ENCODE results near the gene CEP250.
"Not testable (repeated sequence)": the region's sequence is repeated elsewhere in the genome, so short reads cannot be mapped to it uniquely, and the experiment has no call there.

The CEP250 gene

DNA sequence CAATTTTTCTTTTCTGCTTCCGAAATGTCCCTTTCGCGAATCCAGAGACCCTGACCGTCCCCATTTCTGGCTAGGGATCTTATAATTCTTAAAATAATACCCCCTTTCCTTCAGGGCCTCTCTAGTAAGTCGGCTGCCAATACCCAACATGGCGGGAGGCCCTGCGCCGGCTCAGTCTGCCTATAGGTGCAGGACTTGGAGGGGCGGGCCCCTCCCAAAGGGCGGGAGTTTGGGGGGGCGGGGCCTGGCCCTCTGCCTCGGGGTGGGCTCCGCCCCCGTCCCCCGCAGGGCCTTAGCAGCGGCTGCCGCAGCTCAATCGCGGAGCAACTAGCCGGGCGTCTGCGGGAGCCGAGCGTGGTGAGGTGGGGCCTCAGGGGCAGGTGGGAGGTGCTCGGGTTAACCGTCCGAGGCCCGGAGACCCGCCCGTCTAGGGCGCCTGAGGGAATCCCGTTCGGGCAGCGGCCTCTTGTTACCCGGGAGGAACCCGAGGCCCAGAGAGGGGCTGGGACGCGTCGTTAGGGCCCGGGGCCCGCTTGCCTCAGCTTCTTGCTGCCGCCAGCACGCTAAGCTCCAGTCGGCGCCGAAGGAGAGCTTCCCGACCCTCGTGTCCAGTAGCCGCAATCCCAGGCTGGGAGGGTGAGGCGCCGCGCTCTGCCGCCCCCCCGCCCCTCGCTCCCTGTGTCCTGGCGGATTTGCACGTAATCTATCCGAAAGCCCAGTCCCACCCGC is at the start of gene CEP250:
CEP250 (plus strand) TSS at position 718 of the 729 bp plus-strand sequence. CDS start 6,770 bp downstream, outside the sequence.
- peak; percentile 92 for DNase-seq (ENCODE audit: low read depth)

- DNase-seq (ENCODE audit: low read depth), result no peak
These were observed 49.6 kb upstream of the CEP250 start for GRCh38 chr20:35405775-35406174.

DNA sequence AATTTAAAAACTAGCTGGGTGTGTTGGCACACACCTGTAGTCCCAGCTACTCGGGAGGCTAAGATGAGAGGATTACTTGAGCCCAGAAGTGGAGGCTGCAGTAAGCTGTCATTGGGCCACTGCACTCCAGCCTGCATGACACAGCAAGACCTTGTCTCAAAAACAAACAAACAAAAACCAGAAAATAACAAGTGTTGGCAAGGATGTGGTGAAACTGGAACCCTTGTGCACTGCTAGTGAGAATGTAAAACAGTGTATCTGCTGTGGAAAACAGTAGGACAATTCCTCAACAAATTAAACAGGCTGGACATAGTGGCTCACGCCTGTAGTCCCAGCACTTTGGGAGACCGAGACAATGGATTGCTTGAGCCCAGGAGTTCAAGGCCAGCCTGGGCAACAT is 47.1 kb upstream of the CEP250 start:
- no peak for DNase-seq (ENCODE audit: low read depth)

DNA sequence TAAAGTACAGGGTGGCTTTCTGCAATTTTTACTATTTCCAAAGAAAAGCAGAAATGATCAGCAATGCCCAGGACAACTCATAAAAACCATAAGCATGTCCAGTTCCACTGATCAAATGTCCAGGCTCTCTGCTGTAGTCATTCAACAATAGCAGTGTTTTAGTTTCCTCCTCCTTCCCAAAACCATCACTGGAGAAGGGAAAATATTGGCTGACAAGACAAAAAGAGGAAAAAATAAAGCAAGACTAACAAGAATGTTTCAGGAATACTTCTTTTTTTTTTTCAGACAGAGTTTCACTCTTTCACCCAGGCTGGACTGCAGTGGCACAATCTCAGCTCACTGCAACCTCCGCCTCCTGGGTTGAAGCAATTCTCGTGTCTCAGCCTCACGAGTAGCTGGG is 45.9 kb upstream of the CEP250 start:
- no peak for DNase-seq (ENCODE audit: low read depth)

DNA sequence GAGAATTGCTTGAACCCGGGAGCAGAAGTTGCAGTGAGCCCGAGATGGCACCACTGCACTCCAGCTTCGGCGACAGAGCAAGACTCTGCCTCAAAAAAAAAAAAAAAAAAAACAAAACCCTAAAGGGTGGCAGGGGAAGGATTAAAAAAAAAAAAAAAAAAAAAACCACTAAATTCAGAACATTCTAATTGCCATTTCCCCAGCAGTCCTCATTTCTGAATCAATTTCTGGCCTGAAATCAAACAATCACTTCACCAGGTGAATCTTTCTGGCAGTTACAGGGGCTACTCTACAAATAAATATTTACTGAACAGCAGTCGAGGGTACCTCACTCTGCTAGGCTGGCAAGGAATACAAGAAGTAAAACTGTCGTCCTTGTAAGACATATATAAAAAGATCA is 44.8 kb upstream of the CEP250 start:
- DNase-seq (ENCODE audit: low read depth), result no peak

- no peak for DNase-seq (ENCODE audit: low read depth)
These were observed 34.1 kb upstream of the CEP250 start for GRCh38 chr20:35421322-35421721.

DNA sequence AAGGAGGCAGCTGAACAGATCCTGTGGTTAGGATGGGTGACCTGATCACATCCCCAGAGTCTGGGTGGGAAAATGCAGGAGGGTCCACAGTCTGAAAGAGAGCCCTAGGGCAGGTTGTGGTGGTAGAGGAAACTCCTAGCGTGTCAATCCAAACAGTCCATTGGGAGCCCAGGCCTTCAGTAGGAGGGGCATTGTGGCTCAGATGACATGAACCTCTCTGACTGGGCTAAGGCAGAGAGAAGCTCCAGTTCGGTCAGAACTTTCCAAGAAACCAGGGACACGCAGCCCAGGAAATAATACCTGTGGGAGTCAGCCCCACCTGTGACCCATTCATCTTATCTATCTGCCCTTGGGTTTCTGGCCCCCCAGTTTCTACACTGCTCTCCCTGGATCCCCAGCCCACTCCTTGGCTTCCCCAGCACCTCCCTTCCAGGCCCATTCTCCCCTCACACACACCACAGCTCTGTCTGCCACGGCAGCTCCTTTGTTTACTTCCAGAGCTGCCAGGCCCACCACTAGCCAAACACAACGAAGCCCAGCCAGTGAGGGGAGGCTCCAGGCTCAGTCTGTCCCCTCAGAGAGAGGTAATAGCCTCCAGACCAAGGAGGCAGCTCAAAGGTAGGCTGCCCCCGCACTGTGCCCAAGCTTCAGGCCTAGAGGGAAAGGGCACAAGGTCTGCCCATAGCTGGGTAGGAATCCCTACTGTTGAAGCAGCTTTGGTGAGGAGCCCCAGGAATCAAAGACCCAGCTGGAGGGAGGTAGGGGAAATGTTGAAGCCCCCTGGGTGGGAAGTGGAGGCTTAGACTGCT is 23.6 kb upstream of the CEP250 start:
- no peak for DNase-seq (ENCODE audit: low read depth)

GRCh38 chr20:35432430-35432735 is 23.0 kb upstream of the CEP250 start:
- DNase-seq (ENCODE audit: low read depth), result no peak

DNA sequence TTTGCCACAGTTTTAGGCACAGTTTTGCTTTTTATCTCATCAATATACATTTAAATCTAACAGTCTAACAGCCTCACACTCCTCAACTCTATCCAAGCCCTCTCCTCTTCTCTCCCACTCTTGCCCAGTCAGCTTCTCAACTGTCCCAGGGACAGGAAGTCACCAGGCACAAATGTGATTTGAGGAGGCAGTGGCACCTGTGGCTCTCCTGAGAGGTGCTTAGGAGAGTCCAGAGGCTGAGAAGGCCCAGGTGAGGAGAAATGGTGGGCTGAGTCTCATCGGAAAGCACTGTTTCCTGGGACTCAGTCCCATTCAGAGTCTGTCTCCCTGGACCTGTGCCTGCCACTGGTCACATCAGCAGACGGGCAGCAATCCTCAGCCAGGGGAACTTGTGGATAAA is 22.1 kb upstream of the CEP250 start:
- DNase-seq (ENCODE audit: low read depth), result no peak

GRCh38 chr20:35434085-35435005 is 21.1 kb upstream of the CEP250 start:
- no peak for DNase-seq (ENCODE audit: low read depth)

DNA sequence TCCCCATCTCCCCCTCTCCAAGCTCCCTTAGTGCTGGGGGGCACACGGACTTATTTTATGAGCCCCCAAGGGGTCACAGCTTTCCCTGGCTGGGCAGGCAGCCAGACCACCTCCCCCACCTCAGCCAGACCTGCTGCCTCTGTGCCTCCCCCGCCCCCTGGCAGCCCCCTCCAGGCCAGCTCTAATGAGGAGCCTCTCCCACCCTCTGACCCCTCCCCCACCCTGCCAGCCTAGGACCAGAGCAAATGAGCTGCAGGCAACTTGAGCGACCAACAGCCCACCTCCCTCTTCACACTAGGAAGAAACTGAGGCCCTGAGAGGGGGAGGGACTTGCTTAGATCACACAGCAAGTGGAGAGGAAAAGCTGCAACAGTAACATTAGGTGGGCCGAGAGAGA is 19.2 kb upstream of the CEP250 start:
- DNase-seq (ENCODE audit: low read depth), result no peak

GRCh38 chr20:35437599-35437998 is 17.8 kb upstream of the CEP250 start:
- DNase-seq (ENCODE audit: low read depth), result no peak

- DNase-seq (ENCODE audit: low read depth), result no peak
These were observed 12.4 kb upstream of the CEP250 start for GRCh38 chr20:35443003-35443402.

- no peak for DNase-seq (ENCODE audit: low read depth)
These were observed 11.2 kb upstream of the CEP250 start for GRCh38 chr20:35444226-35444625.

DNA sequence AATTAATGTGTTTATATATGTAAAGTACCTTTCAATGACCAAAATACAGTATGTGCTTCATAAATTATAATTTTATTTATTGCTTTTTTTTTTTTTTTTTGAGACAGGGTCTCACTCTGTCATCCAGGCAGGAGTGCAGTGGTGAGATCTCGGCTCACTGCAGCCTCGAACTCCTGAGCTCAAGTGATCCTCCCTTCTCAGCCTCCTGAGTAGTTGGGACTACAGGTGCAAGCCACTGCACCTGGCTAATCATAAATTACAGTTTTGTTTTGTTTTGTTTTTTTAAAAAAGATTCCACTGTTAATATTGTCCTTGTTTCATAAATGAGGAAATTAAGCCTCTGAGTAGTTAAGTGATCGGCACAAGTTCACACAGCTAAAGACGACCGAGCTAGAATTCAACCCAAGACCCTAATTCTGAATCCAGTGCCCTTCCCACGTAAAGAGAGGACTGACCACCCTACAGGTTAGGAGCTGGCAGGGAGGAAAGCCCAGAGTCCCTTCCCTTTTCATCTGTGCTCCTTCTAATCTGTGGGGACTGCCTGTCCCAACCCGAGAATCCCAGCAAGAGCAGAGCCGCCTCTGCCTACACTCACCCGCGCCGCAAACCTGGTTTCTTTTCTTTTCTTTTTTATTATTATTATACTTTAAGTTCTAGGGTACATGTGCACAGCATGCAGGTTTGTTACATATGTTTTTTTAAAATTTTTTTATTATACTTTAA is 8.9 kb upstream of the CEP250 start:
- DNase-seq (ENCODE audit: low read depth), result no peak

DNA sequence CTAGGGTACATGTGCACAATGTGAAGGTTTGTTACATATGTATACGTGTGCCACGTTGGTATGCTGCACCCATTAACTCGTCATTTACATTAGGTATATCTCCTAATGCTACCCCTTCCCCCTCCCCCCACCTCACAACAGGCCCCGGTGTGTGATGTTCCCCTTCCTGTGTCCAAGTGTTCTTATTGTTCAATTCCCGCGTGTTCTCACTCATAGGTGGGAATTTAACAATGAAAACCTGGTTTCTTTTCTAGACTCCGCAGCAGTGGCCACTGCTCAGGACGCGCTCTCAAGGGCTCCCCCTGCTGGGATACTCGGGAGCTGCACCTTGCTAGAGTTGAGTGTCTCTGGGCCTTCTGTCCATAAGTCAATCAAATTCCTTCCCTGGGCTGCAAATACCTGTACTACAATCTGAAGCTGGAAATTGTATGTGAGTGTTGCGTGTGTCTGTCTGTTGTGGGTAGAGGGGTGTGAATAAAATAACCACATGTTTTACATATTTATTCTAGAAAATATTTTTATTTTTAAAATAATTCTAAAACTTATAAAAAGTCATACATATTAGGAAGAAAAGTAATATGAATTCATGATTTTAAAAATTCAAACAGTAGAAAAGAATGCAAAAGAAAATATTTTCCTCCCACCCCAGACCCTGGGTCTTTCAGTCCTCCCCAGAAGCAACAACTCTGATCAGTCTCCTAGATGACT is 8.2 kb upstream of the CEP250 start:
- peak; percentile 61 for DNase-seq (ENCODE audit: low read depth)

- no peak for DNase-seq (ENCODE audit: low read depth)
These were observed 6.5 kb upstream of the CEP250 start for GRCh38 chr20:35448788-35449373.

GRCh38 chr20:35449855-35450254 is 5.5 kb upstream of the CEP250 start:
- DNase-seq (ENCODE audit: low read depth), result not testable (repeated sequence)

DNA sequence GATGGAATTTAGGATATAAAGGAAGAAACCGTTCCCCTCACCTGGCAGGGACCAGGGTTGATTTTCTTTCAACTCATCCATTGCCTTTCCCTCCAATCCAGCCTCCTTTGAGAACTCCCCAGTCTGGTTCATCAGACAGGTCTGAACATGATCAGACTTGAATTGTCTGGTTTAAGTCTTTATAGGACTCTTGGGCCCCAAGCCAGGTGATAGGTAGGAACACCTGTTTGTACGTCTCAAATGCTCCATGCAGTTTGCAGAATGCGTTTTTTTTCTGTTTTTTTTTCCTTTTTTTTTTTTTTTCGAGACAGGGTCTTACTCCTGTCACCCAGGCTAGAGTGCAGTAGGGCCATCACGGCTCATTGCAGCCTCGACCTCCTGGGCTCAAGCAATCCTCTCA is 4.1 kb upstream of the CEP250 start:
- DNase-seq (ENCODE audit: low read depth), result no peak

- no peak for DNase-seq (ENCODE audit: low read depth)
These were observed 1.8 kb upstream of the CEP250 start for GRCh38 chr20:35453647-35454046.

- DNase-seq (ENCODE audit: low read depth), result not testable (repeated sequence)
These were observed 1.3 kb downstream of the CEP250 start for GRCh38 chr20:35456700-35457099.
